IPS DF 6.9 (cell line): Measurements from ENCODE around the gene FREM1.

Experiments
- DNase-seq: peaks from one replicate; pipeline ENCODE4 v3.0.0-alpha.2; 2013; ENCODE audit warnings: low read depth, low spot score
- H3K27ac ChIP-seq: one replicate; pipeline ENCODE4 v1.5.1; 2013; ENCODE audit warnings: low read length, control low read depth
- H3K27me3 ChIP-seq: 2 replicates; pipeline ENCODE4 v1.6.1; 2013; ENCODE audit warnings: mild to moderate bottlenecking, low read length; ENCODE audit not compliant: control insufficient read depth, insufficient read depth
- H3K36me3 ChIP-seq: 2 replicates; pipeline ENCODE4 v1.6.1; 2013; ENCODE audit warnings: low read length; ENCODE audit not compliant: control insufficient read depth, insufficient read depth
- H3K4me1 ChIP-seq: 2 replicates; pipeline ENCODE4 v1.6.1; 2013; ENCODE audit warnings: low read length; ENCODE audit not compliant: control insufficient read depth, insufficient read depth
- H3K4me3 ChIP-seq: 2 replicates; pipeline ENCODE4 v1.5.1; 2013; ENCODE audit warnings: mild to moderate bottlenecking, low read length
- H3K9me3 ChIP-seq: 2 replicates; pipeline ENCODE4 v1.6.1; 2013; ENCODE audit warnings: low read length, inconsistent platforms; ENCODE audit not compliant: control insufficient read depth, insufficient read depth
- WGBS: extraction: QIAGEN DNeasy Blood & Tissue Kit; methylation state at CpG from one replicate; pipeline ENCODE4 v1.1.7; 2013; ENCODE audit warnings: mixed read lengths, missing lambda C conversion rate; ENCODE audit not compliant: insufficient read length, insufficient coverage; 5-methylcytosine and 5-hydroxymethylcytosine counted together

The FREM1 gene

DNA sequence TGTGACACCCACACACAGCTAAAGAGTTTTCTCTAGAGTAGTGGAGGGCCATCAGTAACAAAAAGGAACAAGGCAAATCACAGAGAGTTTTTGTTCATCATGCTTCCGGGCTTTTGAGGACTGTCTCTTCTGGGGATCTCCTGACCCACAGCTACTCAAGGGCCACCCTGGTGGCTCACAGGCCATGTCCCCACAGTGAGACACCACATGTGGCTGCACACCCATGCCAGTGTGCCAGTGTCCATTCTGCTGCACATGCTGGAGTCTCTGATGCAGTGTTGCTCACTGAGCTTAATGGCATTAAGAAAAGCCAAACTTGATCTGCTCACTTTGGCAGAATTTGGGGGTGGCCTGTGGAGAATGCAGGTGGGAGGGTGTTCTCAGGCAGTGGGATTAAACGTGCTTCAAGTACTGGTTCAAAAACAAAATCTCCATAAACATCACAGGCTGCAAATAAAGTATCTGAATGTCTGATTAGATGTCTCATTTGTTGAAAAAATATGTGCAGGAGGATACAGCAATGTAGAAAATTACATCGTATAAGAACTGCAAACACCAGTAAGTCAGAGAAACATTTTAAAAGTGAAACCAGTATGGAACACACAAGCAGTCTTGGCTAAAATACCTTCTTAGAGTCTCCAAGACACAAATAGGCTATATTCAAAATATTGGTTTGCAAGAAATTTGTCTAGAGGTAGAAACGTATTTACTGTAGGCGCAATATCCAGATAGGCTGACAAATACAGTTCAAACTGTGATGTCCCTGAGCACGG lies 11.0 kb downstream of the FREM1 start:
- Histone ChIP-seq H3K36me3 (no peaks in the 10 kb centered on the region), H3K27ac (no peak overlapping the region), H3K4me3 (no peak overlapping the region), H3K4me1 (no peaks in the 10 kb centered on the region; the same call in 1 of the 2 replicates), H3K27me3 (no peaks in the 10 kb centered on the region), H3K9me3 (no peaks in the 10 kb centered on the region)
- WGBS = no CpG with 5 or more reads among the region's 6 CpGs
- no peak for DNase-seq

DNA sequence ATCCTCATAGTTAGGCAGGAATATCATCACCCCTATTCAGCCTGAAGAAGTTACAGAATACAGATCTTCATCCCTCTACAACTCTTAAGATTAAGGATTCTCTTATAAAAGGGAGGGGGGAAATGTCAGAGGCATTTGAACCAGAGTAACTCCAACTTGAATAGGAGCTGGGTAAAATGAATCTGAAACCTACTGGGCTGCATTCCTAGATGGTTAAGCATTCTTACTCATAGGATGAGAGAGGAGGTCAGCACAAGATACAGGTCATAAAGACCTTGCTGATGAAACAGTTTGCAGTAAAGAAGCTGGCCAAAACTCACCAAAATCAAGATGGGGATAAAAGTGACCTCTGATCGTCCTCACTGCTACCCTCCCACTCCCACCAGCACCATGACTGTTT lies 14.4 kb downstream of the FREM1 start:
- H3K4me3 ChIP-seq = no peak overlapping the region
- no peaks in the 10 kb centered on the region for H3K36me3 ChIP-seq
- no peak for DNase-seq
- no peaks in the 10 kb centered on the region for H3K27me3 ChIP-seq
- H3K9me3 ChIP-seq = no peaks in the 10 kb centered on the region
- no peaks in the 10 kb centered on the region for H3K4me1 ChIP-seq
- no peak overlapping the region for H3K27ac ChIP-seq
- no CpG with 5 or more reads among the region's 1 CpG for WGBS

DNA sequence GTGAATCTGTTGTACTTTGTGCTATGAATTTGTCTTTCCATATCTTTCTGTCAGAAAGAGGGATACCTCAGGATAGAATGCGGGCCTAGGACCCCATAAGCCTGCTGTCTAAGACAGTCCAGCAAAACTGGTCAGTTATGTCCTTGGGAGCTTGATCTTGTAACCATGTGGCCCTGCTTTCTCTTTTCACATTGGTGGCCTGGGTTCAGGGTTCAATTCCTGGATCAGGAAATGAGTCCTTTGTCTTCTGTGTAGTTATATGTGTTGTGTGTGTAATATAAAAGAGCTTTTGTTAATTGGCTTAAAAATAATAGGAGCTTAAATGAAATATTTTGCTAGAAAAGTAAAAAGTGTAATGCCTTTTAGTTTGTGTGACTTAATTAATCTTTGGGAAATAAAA lies 16.9 kb downstream of the FREM1 start:
- H3K27ac ChIP-seq = no peak overlapping the region
- no peak overlapping the region for H3K4me3 ChIP-seq
- peaks cover 4% of the 10 kb centered on the region; the same call in 1 of the 2 replicates for H3K4me1 ChIP-seq
- no CpG with 5 or more reads among the region's 1 CpG for WGBS
- no peak for DNase-seq
- no peaks in the 10 kb centered on the region for H3K9me3 ChIP-seq
- H3K27me3 ChIP-seq = no peaks in the 10 kb centered on the region
- H3K36me3 ChIP-seq = no peaks in the 10 kb centered on the region

DNA sequence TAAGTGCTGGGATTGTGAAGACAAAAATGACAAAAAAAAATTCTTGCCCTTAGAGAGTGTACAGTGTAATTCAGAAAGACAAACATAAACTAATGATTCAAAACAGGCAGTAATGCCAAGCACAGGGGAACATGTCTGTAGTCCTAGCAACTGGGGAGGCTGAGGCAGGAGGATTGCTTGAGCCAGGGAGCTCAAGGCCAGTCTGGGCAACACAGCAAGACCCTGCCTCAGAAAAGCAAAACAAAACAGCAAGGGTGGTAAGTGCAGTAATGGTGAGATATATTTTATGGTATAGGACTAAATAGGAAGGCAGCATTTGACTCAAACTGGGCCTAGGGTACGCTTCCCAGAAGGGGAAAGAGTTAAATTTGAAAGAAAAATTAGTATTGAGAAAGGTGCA lies 18.9 kb downstream of the FREM1 start:
- H3K9me3 ChIP-seq = no peaks in the 10 kb centered on the region
- H3K4me1 ChIP-seq = peaks cover 4% of the 10 kb centered on the region; the same call in 1 of the 2 replicates
- no peak overlapping the region for H3K27ac ChIP-seq
- no peak for DNase-seq
- no peaks in the 10 kb centered on the region for H3K36me3 ChIP-seq
- no peaks in the 10 kb centered on the region for H3K27me3 ChIP-seq
- no peak overlapping the region for H3K4me3 ChIP-seq
- no CpG with 5 or more reads among the region's 1 CpG for WGBS

DNA sequence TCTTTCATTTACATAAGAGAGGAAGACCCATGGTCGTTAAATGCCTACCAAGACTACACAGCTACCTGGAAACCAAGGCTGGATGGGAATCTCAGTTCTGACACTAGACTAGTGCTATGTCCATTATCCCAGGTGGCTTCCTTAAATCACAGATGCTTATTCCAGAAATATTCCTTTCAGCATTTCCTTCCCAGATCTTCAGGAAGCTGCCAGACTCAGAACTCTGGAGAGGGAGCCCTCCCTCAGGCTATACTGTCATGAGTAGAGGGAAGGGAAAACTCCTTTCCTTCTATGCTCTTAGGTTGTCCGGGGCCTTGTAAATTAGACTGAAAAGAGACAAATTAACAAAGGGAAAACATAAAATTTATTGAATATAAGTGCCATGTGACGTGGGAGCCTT lies 20.8 kb downstream of the FREM1 start:
- H3K27me3 ChIP-seq = no peaks in the 10 kb centered on the region

DNA sequence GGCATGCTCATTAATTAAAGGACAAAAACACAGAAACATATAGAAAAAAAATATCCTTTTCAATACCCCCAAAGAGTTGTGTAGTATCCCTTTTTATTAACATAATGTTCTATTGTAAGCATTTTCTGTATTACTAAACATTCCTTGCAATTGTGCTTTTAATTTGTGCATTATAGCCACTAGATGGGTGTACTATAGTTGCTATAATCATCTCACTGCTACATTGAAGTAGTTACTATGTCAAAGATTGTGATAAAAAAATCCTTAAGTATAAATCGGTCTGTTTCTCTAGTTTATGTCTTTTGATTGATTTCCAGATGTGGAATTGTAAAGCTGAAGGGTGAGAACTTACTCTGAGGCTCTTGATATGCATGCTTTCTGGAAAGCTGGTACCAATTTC lies 21.4 kb downstream of the FREM1 start:
- no peaks in the 10 kb centered on the region for H3K36me3 ChIP-seq
- H3K27me3 ChIP-seq = no peaks in the 10 kb centered on the region
- no peaks in the 10 kb centered on the region for H3K9me3 ChIP-seq
- DNase-seq = no peak
- WGBS = no CpG with 5 or more reads among the region's 1 CpG
- peaks cover 4% of the 10 kb centered on the region; the same call in 1 of the 2 replicates for H3K4me1 ChIP-seq
- H3K4me3 ChIP-seq = no peak overlapping the region
- H3K27ac ChIP-seq = no peak overlapping the region

More for the DNA sequence above, 20.8 kb downstream of the FREM1 start:
- Histone ChIP-seq H3K4me1 (peaks cover 4% of the 10 kb centered on the region; the same call in 1 of the 2 replicates), H3K4me3 (no peak overlapping the region), H3K36me3 (no peaks in the 10 kb centered on the region), H3K9me3 (no peaks in the 10 kb centered on the region), H3K27ac (no peak overlapping the region)
- WGBS = no CpG with 5 or more reads among the region's 3 CpGs
- DNase-seq = no peak

DNA sequence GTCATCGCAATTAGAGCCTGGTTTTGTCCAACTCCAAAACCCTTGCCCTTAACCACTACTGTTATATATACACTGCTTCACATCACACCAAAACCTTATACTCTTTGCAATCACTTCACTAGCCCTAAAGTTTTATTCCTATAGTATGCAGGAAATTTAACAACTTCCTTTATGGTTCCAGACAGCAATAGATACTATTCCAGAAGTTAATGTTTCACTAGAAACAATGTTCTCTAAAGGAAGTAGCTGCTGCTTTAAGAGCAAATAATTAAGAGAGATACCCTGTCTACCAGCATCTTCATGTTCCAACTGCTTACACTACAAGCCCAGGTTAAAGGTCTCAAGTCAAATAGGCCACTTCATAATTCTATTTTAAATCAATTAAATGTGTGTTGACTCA lies 22.0 kb downstream of the FREM1 start:
- no peak overlapping the region for H3K27ac ChIP-seq
- H3K4me3 ChIP-seq = no peak overlapping the region
- no CpG with 5 or more reads among the region's 1 CpG for WGBS
- H3K4me1 ChIP-seq = peaks cover 4% of the 10 kb centered on the region; the same call in 1 of the 2 replicates
- no peak for DNase-seq
- no peaks in the 10 kb centered on the region for H3K9me3 ChIP-seq
- no peaks in the 10 kb centered on the region for H3K27me3 ChIP-seq
- no peaks in the 10 kb centered on the region for H3K36me3 ChIP-seq

DNA sequence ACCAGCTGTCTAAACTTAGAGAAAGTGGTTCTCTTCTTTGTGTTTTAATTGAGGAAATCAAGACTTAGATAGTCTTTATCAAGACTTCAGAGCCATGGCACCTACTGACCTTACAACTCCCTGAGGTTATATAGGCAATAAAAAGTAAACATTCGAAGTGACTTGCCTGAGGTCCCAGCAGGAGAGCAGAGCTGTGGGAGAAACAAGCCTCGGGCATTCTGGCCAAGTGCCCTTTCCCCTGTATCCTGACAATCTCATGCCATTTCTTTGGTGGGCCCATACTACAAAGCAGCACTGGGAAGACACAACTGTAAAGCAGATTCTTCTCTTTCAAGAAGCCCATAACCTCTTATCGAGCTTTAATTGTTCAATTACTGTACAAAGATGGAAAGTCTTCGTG lies 23.1 kb downstream of the FREM1 start:
- peaks cover 4% of the 10 kb centered on the region; the same call in 1 of the 2 replicates for H3K4me1 ChIP-seq
- no CpG with 5 or more reads among the region's 4 CpGs for WGBS
- no peak overlapping the region for H3K4me3 ChIP-seq
- no peak for DNase-seq
- H3K27ac ChIP-seq = no peak overlapping the region
- no peaks in the 10 kb centered on the region for H3K27me3 ChIP-seq
- H3K36me3 ChIP-seq = no peaks in the 10 kb centered on the region
- no peaks in the 10 kb centered on the region for H3K9me3 ChIP-seq

DNA sequence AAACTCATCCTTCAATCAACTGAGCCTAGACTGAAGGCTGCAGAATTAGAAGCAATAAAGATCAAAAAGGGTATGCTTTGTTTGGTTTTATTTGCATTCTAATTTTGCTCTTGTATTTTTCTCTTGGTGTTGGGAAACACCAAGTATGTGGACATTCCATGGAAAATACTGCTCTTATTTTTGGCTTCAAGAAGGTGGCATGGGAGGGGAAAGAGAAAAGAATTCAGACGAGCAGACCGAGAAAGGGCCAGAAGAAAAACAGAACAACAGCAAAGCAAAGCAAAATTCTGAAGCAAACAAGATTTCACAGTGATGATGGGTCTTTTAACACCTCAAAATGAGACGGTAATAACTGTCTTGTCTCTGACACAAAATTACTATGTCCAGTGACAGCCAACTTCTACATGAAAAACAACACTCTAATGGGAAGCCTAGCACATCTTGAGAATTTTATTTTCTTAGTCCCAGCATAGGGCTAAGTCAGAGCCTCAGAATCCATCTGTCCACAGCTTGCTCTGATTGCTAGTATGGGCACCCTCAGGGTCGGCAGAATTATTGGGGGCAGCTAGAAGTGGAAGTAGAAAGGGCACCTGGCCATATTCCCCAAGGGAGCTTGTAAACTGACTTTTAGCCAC lies 26.8 kb downstream of the FREM1 start:
- H3K36me3 ChIP-seq = no peaks in the 10 kb centered on the region
- no CpG with 5 or more reads among the region's 4 CpGs for whole genome bisulfite sequencing
- H3K9me3 ChIP-seq = no peaks in the 10 kb centered on the region
- no peak overlapping the region for H3K4me3 ChIP-seq
- H3K4me1 ChIP-seq = no peaks in the 10 kb centered on the region; the same call in 1 of the 2 replicates
- DNase-seq = no peak
- no peaks in the 10 kb centered on the region for H3K27me3 ChIP-seq
- no peak overlapping the region for H3K27ac ChIP-seq

DNA sequence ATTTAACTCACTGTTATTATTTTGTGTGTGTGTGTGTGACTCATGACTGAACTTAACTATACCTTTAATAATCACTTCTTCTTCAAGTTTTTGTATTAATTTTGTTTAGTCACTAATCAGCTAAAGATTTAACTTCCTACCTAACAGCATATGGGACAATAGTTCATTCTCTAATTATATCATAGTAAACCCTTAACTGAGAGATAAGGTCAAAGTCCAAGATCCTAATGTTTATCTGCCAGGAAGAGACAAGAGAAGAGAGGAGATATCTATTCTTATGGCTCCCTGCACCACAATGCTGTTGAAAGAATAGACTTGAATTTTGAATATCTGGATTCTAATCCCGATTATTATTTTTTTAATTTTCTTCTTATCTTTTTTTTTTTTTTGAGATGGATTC lies 28.1 kb downstream of the FREM1 start:
- Histone ChIP-seq H3K27ac (no peak overlapping the region), H3K4me1 (no peaks in the 10 kb centered on the region; the same call in 1 of the 2 replicates)
- WGBS = no CpG with 5 or more reads among the region's 1 CpG

More for the DNA sequence above, 28.1 kb downstream of the FREM1 start:
- DNase-seq = no peak
- Histone ChIP-seq H3K9me3 (no peaks in the 10 kb centered on the region; the same call in 1 of the 2 replicates), H3K27me3 (no peaks in the 10 kb centered on the region), H3K36me3 (no peaks in the 10 kb centered on the region), H3K4me3 (no peak overlapping the region)
